HuH-7.5 (cell line): Measurements from ENCODE around the gene ERCC8.
A peak's percentile ranks its signal among the peaks of the same experiment; 100 is the strongest.
"Not testable (repeated sequence)": the region's sequence is repeated elsewhere in the genome, so short reads cannot be mapped to it uniquely, and the experiment has no call there.

Source experiments
- DNase-seq: peaks from one replicate; pipeline ENCODE4 v3.0.0; 2011; ENCODE audit warnings: low spot score

Gene ERCC8, protein sequence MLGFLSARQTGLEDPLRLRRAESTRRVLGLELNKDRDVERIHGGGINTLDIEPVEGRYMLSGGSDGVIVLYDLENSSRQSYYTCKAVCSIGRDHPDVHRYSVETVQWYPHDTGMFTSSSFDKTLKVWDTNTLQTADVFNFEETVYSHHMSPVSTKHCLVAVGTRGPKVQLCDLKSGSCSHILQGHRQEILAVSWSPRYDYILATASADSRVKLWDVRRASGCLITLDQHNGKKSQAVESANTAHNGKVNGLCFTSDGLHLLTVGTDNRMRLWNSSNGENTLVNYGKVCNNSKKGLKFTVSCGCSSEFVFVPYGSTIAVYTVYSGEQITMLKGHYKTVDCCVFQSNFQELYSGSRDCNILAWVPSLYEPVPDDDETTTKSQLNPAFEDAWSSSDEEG

DNA sequence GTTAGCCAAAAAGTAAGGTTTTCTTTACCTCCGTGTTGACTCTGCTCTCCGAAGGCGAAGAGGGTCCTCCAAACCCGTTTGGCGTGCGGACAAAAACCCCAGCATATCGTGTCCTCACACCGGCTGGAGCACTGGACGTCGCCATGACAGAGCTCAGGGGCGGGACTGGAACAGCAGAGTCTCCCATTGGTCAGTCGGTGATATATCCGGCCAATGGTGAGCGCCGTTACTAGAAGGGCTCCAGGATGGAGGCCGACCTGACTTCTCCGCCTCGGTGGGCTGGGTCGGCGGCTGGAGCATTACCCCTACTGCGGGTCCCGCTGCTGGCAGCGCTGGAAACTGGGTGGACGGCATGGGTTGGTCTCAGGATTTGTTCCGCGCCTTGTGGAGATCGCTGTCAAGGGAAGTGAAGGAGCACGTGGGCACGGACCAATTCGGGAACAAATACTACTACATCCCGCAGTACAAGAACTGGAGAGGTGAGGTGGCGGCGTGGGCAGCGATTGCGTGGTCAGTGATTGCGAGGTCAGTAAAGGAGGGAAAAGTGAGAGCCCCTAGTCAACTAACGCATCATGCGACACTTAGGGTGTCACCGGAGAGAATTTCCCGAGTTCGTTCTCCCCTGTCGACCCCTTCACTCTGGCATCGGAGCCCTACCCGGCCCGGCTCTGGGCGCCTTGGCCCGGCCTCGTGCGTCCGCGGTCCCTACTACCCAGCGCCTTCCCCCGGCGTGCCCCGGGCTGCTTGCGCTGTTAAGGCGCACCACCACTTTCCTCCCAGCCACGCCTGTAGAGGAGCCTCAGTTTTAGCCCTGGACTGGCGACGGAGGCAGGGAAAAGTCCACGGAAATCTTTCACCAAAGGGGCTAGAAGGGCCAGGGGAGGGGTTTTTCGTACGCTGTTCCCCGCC lies at the start of gene ERCC8, which contains the start of gene NDUFAF2:
ERCC8 (minus strand) TSS at position 167 of the 909 bp plus-strand sequence; CDS start at position 105, 62 bp downstream.
NDUFAF2 (plus strand) TSS at position 302 of the 909 bp plus-strand sequence; CDS start at position 353, 51 bp downstream.
- peak; percentile 84 for DNase-seq

DNA sequence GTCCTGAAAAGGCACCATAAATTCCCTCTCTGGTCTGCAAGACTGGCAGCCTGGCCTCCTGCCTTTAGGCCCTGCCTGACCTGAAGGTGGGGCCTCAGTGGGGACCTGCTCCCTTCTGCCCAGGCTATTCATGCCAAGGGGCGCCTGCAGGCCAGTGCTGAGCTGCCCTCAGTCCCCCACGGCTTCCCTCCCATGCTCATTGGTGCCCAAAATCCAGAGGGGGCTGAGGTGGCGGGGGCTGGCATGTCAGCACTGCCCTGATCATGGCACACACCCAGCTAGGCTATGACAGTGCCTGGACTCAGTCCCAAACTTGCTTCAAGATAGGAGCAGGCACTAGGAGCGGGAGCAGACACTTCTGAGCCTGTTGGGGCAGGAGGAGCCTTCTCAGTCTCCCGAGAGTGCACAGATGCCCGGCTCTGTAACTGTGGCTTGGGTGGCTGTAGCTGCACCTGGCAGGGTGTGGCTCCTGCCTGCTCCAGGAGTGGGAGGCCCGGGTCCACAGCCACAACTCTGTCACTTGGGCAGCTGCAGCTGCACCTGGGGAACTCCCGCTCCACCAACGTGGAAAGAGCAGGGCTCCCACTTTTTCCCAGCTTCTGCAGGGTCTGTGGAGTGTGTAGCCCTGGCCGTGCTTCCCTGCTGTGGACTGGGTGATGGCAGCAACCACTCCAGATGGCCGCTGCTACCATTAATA lies 49.2 kb upstream of the ERCC8 start:
- DNase-seq = no peak

DNA sequence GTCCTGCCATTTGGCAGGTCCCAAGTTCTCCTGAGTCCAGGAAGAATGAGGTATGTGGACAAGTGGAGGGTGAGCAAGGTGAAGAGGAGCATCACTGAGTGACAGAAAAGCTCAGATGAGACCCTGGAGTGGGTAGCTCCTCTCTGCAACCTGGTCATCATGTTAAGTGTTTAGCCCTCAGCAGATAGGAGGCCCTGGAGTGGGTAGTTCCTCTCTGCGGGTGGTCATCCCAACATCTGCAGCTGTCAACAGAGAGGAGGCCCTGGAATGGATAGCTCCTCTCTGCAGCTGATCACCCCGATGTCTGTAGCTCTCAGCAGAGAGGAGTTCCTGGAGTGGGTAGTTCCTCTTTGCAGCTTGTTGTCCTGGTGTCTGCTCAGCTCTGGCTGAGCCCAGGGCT lies 48.6 kb upstream of the ERCC8 start:
- no peak for DNase-seq

DNA sequence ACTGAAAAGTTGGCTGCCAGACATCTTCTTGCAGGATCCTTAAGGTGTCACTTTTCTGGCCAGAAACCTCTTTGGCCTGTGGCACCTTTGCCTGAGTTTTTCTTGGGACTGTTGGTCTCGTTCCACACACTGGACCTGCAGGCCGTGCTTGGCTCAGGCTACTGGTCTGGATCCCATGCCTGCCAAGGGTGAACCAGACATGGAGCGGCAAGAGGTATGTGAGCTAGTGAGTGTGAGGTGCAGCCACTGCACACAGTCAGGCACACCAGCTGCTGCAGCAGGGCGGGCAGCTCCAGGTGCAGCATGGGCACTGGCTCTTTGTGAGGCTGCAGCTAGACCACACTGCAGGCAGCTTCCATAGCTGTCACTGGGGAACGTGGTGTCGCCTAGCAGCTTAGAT lies 48.0 kb upstream of the ERCC8 start:
- no peak for DNase-seq

DNA sequence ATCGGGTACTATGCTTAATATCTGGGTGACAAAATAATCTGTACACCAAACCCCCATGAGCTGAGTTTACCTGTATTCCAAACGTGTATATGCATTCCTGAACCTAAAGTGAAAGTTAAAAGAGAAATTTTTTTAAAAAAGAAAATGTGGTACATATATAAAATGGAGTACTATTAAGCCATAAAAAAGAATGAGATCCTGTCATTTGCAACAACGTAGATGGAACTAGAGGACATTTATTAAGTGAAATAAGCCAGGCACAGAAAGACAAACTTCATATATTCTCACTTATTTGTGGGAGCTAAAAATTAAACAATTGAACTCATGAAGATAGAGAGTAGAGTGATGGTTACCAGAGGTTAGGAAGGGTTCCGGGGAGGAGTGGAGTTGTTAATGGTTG lies 44.9 kb upstream of the ERCC8 start:
- no peak for DNase-seq

DNA sequence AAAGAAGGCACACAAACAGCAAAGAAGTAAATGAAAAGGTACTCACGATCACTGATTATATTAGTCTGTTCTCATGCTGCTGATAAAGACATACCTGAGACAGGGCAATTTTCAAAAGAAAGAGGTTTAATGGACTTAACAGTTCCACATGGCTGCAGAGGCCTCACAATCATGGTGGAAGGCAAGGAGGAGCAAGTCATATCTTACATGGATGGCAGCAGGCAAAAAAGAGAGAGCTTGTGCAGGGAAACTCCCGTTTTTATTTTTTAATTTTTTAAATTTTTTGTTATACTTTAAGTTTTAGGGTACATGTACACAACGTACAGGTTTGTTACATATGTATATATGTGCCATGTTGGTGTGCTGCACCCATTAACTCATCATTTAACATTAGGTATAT lies 37.3 kb upstream of the ERCC8 start:
- DNase-seq = not testable (repeated sequence)

DNA sequence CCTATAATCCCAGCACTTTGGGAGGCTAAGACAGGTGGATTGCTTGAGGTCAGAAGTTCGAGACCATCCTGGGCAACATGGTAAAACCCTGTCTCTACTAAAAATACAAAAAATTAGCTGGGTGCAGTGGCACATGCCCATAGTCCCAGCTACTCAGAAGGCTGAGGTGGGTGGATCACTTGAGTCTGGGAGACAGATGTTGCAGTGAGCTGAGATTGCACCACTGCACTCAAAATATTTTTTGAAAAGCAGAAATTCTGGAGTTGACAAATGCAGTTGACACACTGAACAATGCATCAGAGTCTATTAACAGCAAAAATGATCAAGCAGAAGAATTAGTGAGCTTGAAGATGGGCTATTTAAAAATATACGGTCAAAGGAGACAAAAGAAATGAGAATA lies 35.6 kb upstream of the ERCC8 start:
- DNase-seq = no peak

DNA sequence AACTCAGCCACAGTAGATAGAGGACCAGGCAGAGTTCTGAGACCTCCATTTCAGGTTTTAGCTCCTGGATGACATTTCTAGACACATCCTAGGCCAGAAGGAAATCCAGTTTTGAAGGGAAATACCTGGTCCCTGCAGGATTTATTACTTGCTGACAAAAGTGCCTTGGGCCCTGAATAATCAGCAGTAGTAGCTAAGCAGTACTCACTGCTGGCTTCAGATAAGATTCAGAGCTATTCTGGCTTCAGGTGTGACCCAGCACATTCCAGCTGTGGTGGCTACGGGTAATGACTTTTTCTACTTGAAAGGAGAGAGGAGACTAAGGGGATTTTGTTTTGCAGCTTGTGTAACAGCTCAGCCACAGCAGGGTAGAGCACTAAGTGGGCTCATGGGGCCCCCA lies 34.1 kb upstream of the ERCC8 start:
- DNase-seq = no peak

DNA sequence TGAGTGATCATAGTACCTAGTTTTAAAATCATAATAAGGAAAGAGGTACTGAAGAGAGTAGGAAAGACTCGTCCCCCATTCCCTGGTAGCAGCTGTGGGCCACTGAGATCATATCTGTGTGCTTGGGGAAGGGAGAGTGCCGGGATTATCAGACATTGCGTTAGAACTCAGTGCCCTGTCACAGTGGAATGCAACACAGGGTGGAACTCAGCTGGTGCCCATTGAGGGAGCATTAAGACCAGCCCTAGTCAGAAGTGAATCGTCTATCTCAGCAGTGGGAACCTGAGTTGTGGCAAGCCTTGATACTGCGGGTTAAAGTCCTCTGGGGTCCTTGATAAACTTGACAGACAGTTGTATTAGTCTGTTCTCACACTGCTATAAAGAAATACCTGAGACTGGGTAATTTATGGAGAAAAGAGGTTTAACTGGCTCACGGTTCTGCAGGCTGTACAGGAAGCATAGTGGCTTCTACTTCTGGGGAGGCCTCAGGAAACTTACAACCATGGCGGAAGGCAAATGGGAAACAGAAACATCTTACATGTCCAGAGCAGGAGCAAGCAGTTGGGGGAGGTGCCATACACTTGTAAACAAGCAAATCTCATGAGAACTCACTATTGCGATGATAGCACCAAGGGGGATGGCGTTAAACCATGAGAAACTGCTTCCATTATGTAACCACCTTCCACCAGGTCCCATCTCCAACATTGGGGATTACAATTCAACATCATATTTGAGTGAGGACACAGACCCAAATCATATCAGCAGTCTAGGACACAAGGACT lies 33.3 kb upstream of the ERCC8 start:
- no peak for DNase-seq

DNA sequence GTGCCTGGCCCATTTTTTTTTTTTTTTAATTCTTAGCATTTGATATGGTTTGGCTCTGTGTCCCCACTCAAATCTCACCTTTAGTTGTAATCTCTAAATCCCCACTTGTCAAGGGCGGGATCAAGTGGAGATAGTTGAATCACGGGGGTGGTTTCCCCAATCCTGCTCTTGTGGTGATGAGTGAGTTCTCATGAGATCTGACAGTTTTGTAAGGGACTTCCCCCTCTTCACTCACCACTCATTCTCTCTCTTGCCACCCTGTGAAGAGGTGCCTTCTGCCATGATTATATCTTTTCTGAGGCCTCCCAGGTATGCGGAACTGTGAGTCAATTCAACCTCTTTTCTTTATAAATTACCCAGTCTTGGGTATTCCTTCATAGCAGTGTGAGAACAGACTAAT lies 27.4 kb upstream of the ERCC8 start:
- DNase-seq = no peak

DNA sequence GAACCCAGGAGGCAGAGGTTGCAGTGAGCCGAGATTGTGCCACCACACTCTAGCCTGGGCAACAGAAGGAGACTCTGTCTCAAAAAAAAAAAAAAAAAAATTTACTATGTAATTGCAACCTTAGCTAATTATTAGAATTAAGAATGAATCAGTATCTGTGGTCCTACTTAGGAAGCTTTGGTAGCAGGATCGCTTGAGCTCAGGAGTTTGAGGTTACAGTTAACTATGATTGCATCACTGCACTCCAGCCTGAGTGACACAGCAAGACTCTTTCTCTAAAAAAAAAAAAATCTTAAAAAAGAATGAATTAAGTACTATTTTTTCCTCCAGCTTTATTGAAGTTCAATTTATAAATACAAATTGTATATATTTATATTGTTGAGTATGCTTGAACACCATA lies 16.8 kb upstream of the ERCC8 start:
- DNase-seq = no peak

DNA sequence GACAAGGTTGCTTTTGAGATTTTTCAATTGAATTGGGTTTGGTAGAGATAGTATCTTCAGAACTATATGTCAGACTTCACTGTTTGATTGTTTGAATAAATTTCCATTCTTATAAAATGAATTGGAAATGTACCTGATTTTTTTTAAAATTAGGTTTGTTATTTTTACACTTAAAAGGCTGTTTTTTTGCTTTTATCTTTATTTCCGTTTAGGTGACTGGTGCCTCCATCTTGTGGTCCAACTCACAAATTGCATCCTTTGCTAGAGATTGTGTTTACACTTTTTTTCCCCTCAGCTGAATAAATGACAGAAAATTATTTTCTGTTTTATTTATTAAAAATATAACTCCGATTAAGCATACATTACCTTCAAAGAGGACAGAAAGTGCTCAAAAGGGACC lies 15.7 kb upstream of the ERCC8 start:
- DNase-seq = no peak

DNA sequence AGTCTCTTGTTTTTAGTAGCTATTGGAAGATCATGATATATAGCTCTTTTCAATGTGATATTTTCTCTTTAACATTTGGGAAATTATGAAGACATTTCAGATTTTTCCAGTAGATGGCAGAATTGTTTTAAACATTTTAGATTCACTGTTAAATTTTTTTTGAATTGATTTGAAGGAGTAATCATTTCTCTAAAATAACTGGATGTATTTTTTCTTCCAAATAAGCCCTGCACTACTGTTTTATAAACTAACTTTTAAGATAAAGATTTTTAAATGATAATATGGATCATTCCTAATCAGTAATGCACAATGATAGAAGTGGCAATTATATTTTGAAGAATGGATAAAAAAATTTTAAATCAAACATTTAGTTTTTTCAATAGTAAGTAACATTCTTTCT lies 14.3 kb upstream of the ERCC8 start:
- DNase-seq = no peak

DNA sequence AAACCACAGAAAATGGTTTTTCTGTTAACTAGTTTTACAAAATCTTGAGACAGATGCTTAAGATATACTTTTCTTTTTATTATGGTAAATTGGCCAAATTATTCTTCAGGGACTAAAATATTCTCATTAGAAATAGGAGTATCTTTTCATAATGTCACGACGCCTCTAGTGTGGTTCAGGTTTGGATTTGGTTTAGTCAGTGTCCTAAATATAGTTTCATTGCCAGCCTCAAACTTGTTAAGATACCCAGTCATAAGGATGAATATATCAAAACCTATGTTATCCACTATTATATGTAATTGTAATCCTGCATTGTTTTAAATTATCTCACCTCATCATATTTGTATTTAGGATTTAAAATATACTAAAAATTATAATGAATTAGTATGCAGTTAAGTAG lies 13.8 kb upstream of the ERCC8 start:
- no peak for DNase-seq

DNA sequence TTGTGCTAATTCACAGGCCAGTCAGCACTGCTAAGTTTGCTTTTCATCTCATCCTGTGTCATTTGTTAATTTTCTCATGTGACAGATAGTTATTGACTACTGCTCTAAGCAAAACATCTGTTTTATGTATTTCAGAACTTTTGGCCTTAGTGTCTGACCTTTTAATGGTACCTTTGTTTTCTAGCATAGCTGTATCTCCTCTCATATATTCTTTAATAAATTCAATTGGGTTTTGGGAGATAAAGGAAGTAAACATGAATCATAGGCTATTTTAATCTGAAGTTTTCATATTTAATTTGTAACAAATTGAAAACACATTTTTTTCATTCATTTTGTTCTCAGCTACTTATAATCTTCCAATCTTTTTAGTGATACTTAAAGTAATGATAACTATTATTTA lies 13.2 kb upstream of the ERCC8 start:
- DNase-seq = no peak

DNA sequence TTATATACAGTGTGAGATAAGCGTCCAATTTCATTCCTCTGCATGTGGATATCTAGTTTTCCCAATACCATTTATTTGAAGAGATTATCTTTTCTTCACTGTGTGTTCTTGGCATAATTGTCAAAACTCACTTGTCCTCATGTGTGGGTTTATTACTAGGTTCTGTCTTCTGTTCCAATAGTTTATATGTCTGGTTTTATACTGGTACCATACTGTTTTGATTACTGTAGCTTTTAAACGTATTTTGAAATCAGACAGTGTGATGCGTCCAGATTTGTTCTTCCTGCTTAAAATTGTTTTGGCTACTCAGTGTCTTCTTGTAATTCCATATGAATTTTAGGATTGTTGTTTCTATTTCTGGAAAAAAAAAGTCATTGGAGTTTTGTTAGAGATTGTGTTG lies 10.4 kb upstream of the ERCC8 start:
- no peak for DNase-seq

DNA sequence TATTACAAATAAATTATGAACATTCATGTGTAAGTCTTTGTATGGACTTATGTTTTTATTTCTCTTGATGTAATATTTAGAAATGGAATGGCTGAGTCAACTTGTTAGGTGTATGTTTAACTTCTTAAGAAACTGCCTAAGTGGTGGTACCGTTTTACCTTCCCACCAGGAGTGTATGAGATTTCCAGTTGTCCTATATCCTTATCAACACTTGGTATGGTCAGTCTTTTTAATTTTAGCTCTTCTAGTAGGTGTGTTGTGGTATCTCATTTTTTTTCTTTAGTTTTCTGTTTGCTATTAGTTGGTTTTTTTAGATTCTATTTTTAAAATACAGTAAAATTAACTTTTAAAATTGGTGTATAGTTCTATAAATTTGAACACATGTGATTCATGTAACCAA lies 3.9 kb upstream of the ERCC8 start:
- no peak for DNase-seq

DNA sequence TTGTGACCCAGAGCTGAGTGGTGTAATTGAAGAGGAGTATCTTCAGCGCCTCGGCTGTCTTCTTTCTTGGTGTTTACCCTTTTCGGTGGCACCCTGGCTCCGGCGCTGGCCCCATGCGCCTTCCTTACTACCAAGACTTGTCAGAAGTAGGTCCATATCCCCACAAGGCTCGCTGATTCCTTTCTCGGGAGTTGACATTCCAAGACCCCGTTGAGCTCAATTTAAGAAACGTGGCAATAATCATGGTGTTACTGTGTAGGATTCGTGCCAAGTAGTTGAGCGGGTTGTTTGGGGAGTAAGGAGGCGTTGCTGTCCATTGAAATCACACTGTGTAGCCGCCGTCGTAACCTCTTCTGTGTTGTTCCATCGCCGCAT lies 930 bp upstream of the ERCC8 start:
- DNase-seq = peak; percentile 19

DNA sequence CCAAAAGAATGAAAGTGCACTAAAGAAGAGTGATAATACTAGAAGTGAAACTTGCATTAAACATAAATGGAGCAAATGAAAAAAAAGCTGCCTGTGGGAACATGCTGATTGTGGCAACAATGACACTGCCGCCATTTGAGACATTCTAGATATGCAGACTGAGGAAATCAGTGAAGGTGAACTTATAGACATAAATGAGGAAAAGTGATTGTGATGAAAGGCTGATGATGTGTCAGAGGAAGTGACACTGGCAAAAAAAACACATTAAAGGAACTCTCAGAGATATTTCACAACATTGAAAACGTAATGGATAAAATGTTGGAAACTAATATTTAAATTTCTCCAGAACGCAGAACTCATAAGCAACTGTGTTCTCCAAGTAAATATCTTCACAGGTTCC lies 1.2 kb downstream of the ERCC8 start:
- DNase-seq = no peak

DNA sequence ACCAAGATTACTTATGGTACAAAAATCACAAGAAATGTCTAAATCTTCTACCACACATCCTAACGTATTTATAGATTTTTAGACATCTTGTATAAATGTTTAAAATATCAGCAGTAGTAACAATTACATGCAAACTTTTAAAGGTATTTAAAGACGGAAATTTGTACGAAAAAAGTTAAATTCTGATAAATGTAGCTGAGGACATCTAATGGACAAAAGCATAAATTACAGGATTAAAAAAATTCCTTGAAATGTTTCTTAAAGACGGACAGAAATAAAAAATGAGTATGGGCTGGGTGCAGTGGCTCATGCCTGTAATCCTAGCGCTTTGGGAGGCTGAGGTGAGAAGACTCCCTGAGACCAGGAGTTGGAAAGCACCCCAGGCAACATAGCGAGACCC lies 15.8 kb downstream of the ERCC8 start:
- no peak for DNase-seq

DNA sequence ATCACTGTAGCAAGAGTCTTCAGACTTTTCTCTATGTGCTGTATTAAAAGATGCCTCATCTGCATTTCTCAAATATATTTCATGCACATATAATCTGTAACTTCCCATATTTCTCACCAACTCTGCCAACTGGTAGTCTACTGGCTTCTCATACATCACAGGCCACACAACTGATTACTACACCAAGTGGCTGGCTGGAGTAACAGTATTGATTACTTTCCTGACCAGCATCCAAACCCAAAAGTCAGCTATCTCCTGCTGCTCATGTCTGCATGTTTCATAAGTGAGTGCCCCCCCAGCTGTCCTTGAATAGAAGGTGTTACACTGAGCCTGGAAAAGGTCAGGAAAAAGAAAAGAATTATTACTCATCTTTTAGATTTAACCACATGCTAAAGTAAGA lies 17.4 kb downstream of the ERCC8 start:
- no peak for DNase-seq

DNA sequence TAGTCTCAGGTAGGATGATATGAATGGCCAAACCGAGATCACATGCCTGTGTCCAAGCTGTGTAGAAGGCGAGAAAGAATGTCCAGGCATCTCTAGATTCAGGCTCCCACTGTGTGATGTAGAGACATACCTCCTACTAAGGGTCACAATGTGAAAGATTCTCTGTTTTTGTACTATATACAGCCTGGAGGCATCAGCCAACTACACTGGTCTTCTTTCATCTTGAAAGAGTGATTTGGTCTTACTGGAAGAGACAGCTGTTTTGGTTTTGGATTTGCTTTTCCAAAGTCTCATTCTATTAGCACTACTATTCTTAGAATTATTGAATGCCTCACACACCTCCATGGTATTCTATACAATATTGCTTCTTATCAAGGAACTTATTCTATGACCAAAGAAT lies 26.4 kb downstream of the ERCC8 start:
- no peak for DNase-seq
